Measurements from ENCODE around the gene CPLANE1. TPM values are rescaled to one million over a fixed set of nuclear protein-coding genes. Genes with fewer than 3 reads are reported as not detected.
A peak's percentile ranks its signal among the peaks of the same experiment; 100 is the strongest.

CPLANE1 gene
- polyA plus RNA-seq, 1 experiment = 6.8 TPM

- Histone ChIP-seq H3K4me3 (ENCODE audit: low read depth, low read length) (no peak overlapping the region), H3K36me3 (ENCODE audit: control insufficient read depth, insufficient read depth, low read length) (no peaks in the 10 kb centered on the region; the same call in none of the 2 replicates), H3K27me3 (ENCODE audit: control insufficient read depth, insufficient read depth, low read length) (no peaks in the 10 kb centered on the region)
- ChIA-PET POLR2A (no interaction called here), CTCF (interaction anchor here (0.7 kb wide), 1 partner anchor 29 kb away, joined by 3 read pairs; no protein-coding TSS in a partner anchor)
- DNase-seq (ENCODE audit: low read depth) = no peak
- TF ChIP-seq CTCF (IDR thresholded peaks at IDR 0.05; ENCODE audit: insufficient read depth, low read depth, low read length) = no peak
Observed at GRCh38 chr5:37217976-37218375, 31.2 kb downstream of the CPLANE1 start.

- TF ChIP-seq CTCF (IDR thresholded peaks at IDR 0.05; ENCODE audit: insufficient read depth, low read depth, low read length) = no peak
- no peaks in the 10 kb centered on the region for H3K27me3 ChIP-seq (ENCODE audit: control insufficient read depth, insufficient read depth, low read length)
- ChIA-PET POLR2A (no interaction called here), CTCF (interaction anchor here (0.7 kb wide), 1 partner anchor 34 kb away, joined by 4 read pairs; no protein-coding TSS in a partner anchor)
- peaks cover 1% of the 10 kb centered on the region for H3K36me3 ChIP-seq (ENCODE audit: control insufficient read depth, insufficient read depth, low read length)
- no peak overlapping the region for H3K4me3 ChIP-seq (ENCODE audit: low read depth, low read length)
- DNase-seq (ENCODE audit: low read depth) = no peak
Observed at GRCh38 chr5:37214550-37214949, 34.6 kb downstream of the CPLANE1 start.

GRCh38 chr5:37212096-37212495 is 37.1 kb downstream of the CPLANE1 start:
- H3K4me3 ChIP-seq (ENCODE audit: low read depth, low read length) = no peak overlapping the region
- no peaks in the 10 kb centered on the region for H3K27me3 ChIP-seq (ENCODE audit: control insufficient read depth, insufficient read depth, low read length)
- POLR2A ChIA-PET = no interaction called here
- TF ChIP-seq CTCF (IDR thresholded peaks at IDR 0.05; ENCODE audit: insufficient read depth, low read depth, low read length) = no peak
- CTCF ChIA-PET = no interaction called here
- DNase-seq (ENCODE audit: low read depth) = no peak
- H3K36me3 ChIP-seq (ENCODE audit: control insufficient read depth, insufficient read depth, low read length) = peaks cover 1% of the 10 kb centered on the region

GRCh38 chr5:37211661-37212060 is 37.5 kb downstream of the CPLANE1 start:
- no peak for DNase-seq (ENCODE audit: low read depth)
- CTCF ChIA-PET = no interaction called here
- H3K27me3 ChIP-seq (ENCODE audit: control insufficient read depth, insufficient read depth, low read length) = no peaks in the 10 kb centered on the region
- no peak overlapping the region for H3K4me3 ChIP-seq (ENCODE audit: low read depth, low read length)
- POLR2A ChIA-PET = no interaction called here
- no peak for TF ChIP-seq CTCF (IDR thresholded peaks at IDR 0.05; ENCODE audit: insufficient read depth, low read depth, low read length)
- H3K36me3 ChIP-seq (ENCODE audit: control insufficient read depth, insufficient read depth, low read length) = peaks cover 1% of the 10 kb centered on the region

- Histone ChIP-seq H3K4me3 (ENCODE audit: low read depth, low read length) (peak overlapping the region; percentile 24), H3K27me3 (ENCODE audit: control insufficient read depth, insufficient read depth, low read length) (no peaks in the 10 kb centered on the region), H3K36me3 (ENCODE audit: control insufficient read depth, insufficient read depth, low read length) (peaks cover 1% of the 10 kb centered on the region)
- ChIA-PET CTCF (interaction anchor here (0.7 kb wide), 1 partner anchor 51 kb away, joined by 3 read pairs; no protein-coding TSS in a partner anchor), POLR2A (interaction anchor here (0.6 kb wide), 1 partner anchor 36 kb away, joined by 15 read pairs; no protein-coding TSS in a partner anchor)
- DNase-seq (ENCODE audit: low read depth) = no peak
- no peak for TF ChIP-seq CTCF (IDR thresholded peaks at IDR 0.05; ENCODE audit: insufficient read depth, low read depth, low read length)
Observed at GRCh38 chr5:37208883-37209797, 40.0 kb downstream of the CPLANE1 start.

All from BJ (cell line).